Stomach (tissue), 9 donors: ENCODE results near the gene AKAP13. TPM values are rescaled to one million over a fixed set of nuclear protein-coding genes. Genes with fewer than 3 reads are reported as not detected.

Experiments
- DNase-seq, 2 donors: peaks; one replicate each; pipeline versions ENCODE4 v3.0.0 to v3.0.0-alpha.2; 2013 to 2019
- H3K27ac ChIP-seq, 5 donors: fragments of 200-600 bp in 4 of 5; sonication (generic) in 4 of 5; one replicate each; pipeline ENCODE4 v1.5.1; 2013 to 2019; ENCODE audit warnings: mild to moderate bottlenecking in 1 of 5, moderate library complexity in 1 of 5
- H3K27me3 ChIP-seq, 3 donors: fragments of 200-600 bp; sonication (generic); one replicate each; pipeline ENCODE4 v1.5.1; 2017 to 2019; ENCODE audit warnings: mixed run types in 1 of 3
- H3K36me3 ChIP-seq, 4 donors: fragments of 200-600 bp; sonication (generic); 1 replicate in 3 of 4; 2 replicates in 1 of 4; pipeline ENCODE4 v1.5.1; 2016 to 2019
- H3K4me1 ChIP-seq, 4 donors: fragments of 200-600 bp; sonication (generic); one replicate each; pipeline ENCODE4 v1.5.1; 2016 to 2019
- H3K4me3 ChIP-seq, 4 donors: fragments of 200-600 bp; sonication (generic) in 3 of 4; one replicate each; pipeline ENCODE4 v1.5.1; 2016 to 2019; ENCODE audit warnings: mild to moderate bottlenecking in 1 of 4
- H3K9me3 ChIP-seq, 4 donors: fragments of 200-600 bp; sonication (generic); one replicate each; pipeline ENCODE4 v1.5.1; 2016 to 2019
- EP300 ChIP-seq: sonication (generic); formaldehyde crosslinking; IDR thresholded peaks from one replicate; pipeline ENCODE4 v1.6.1; 2017; ENCODE audit warnings: antibody characterized with exemption
- POLR2A ChIP-seq, 4 donors: fragments of 450-650 bp; IDR thresholded peaks; one replicate each; pipeline ENCODE4 v1.6.1; 2016; ENCODE audit warnings: antibody characterized with exemption in 4 of 4, control low read depth in 2 of 4, mild to moderate bottlenecking in 1 of 4, moderate library complexity in 1 of 4
- POLR2AphosphoS5 ChIP-seq, 3 donors: sonication (generic); formaldehyde crosslinking; IDR thresholded peaks; one replicate each; pipeline ENCODE4 v1.6.1; 2016; ENCODE audit warnings: antibody characterized with exemption in 3 of 3
- WGBS, 5 donors: extraction: QIAGEN DNeasy Blood & Tissue Kit in 3 of 5; methylation state at CpG; one replicate each; pipeline versions ENCODE4 v1.1.5 to v1.1.7; 2013 to 2018; 5-methylcytosine and 5-hydroxymethylcytosine counted together
- intact Hi-C: fragments of 100-400 bp; cut with DNase I; formaldehyde crosslinking; loops from one replicate; pipeline ENCODE4 v1.15.1; 2023; ENCODE audit warnings: low total_unique reads
- polyA plus RNA-seq, 3 donors: library from polyadenylated mRNA; stranded (reverse); fragments of 200-250 nt; gene quantifications; one replicate each; pipeline ENCODE4 v1.2.3, GENCODE V29; 2013
- total RNA-seq, 5 donors: library from RNA; depleted of rRNA; stranded (reverse); fragments of >200 nt; gene quantifications; one replicate each; pipeline versions ENCODE4 v1.1.0 to v1.2.3, GENCODE V29; 2014 to 2016
- TF ChIP-seq, protein P1 (sequence below), 7 experiments: fragments of 450-650 bp in 4 of 7; fragments of 200-600 bp in 3 of 7; sonication (generic) in 3 of 7; IDR thresholded peaks; one replicate each; pipeline ENCODE4 v1.5.1; 2016 to 2019; ENCODE audit warnings: antibody characterized with exemption in 7 of 7, control low read depth in 2 of 7, mild to moderate bottlenecking in 1 of 7
- donor health status: healthy with polysubstance abuse.
- donor health status: Bipolar disorder and iron deficiency.
- donor health status: healthy.

Gene AKAP13
- total and polyA plus RNA-seq, 8 donors, result 33.1 to 395 (median 138) TPM

DNA sequence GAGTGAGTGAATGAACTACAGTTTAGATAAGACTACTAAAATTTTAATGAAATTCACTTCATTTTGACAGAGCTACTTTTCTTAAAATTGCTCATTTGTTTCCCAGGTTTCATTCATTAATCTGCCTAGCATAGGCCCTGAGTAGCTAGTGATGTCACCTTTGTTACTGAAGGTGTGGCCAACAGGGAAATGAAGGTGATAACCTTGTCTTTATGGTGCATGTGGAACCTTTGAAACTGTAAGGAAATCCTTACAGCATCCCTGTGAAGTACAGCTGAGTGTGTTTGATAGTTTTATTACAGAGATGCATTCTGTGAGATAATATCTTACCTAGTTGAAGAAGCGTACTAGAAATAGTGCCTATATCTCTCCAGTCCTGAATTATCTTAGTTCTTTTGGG lies 112.9 kb downstream of the AKAP13 start:
- WGBS, 5 donors, result 86 to 95% (median 88%) methylated on average over 1 of the region's 1 CpG
- DNase-seq, result peak in 1 of 2 donors; percentile 61
- Histone ChIP-seq H3K4me1 (peaks cover 0 to 59% (median 30%) of the 10 kb centered on the region in 4 donors), H3K27me3 (no peaks in the 10 kb centered on the region), H3K36me3 (no peaks in the 10 kb centered on the region), H3K9me3 (no peaks in the 10 kb centered on the region), H3K27ac (peak overlapping the region in 1 of 5 donors; percentile 74), H3K4me3 (no peak overlapping the region)
- TF ChIP-seq, protein P1, sequence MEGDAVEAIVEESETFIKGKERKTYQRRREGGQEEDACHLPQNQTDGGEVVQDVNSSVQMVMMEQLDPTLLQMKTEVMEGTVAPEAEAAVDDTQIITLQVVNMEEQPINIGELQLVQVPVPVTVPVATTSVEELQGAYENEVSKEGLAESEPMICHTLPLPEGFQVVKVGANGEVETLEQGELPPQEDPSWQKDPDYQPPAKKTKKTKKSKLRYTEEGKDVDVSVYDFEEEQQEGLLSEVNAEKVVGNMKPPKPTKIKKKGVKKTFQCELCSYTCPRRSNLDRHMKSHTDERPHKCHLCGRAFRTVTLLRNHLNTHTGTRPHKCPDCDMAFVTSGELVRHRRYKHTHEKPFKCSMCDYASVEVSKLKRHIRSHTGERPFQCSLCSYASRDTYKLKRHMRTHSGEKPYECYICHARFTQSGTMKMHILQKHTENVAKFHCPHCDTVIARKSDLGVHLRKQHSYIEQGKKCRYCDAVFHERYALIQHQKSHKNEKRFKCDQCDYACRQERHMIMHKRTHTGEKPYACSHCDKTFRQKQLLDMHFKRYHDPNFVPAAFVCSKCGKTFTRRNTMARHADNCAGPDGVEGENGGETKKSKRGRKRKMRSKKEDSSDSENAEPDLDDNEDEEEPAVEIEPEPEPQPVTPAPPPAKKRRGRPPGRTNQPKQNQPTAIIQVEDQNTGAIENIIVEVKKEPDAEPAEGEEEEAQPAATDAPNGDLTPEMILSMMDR (IDR thresholded peaks at IDR 0.05), result no peak
- TF ChIP-seq POLR2A (IDR thresholded peaks at IDR 0.05), result no peak
- intact Hi-C loops, result no loop called here

DNA sequence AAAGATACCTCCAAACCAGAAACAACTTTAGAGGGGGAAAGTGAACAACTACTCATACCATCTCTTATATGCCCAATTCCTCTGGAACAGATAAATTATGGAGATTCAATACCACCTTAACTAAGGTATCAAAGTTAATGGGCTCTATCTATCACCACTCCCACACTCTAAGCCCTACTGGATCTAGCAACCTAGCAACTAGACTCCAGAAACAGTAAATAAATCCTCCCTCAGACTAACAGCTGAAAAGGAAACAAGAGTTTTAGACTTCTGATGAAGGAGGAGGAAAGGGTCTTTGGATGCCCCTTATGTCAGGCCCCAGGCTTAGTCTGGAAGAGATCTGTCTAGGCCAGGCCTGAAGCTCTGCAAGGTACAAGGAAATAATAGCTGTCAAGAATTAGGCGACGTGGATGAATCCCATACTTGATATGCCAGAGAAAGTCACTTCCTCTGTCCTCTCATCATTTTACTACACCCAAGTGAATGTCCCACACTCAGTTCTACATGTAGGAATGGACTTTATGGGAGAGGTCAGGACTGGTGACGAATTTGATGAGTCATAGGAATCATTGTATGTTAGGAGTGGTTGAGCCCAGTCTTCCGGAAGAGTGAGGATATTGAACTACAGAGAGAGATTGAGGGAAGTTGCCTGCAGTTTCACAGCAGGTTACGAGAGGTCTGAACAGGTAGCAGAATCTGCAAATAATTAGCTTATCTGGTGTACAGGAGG lies 113.8 kb downstream of the AKAP13 start:
- Histone ChIP-seq H3K4me3 (no peak overlapping the region), H3K4me1 (peaks cover 4 to 57% (median 29%) of the 10 kb centered on the region in 4 donors), H3K27ac (peak overlapping the region in 4 of 5 donors; percentile 18 to 74 (median 54)), H3K9me3 (no peaks in the 10 kb centered on the region), H3K36me3 (no peaks in the 10 kb centered on the region), H3K27me3 (no peaks in the 10 kb centered on the region)
- intact Hi-C loops, result no loop called here
- TF ChIP-seq POLR2A (IDR thresholded peaks at IDR 0.05) (no peak), EP300 (no peak), POLR2AphosphoS5 (IDR thresholded peaks at IDR 0.05) (peak in 2 of 3 donors; percentile 46 to 67)
- 64 to 75% (median 68%) methylated on average over 5 of the region's 5 CpGs for WGBS, 5 donors
- DNase-seq, result peak in 1 of 2 donors; percentile 82

DNA sequence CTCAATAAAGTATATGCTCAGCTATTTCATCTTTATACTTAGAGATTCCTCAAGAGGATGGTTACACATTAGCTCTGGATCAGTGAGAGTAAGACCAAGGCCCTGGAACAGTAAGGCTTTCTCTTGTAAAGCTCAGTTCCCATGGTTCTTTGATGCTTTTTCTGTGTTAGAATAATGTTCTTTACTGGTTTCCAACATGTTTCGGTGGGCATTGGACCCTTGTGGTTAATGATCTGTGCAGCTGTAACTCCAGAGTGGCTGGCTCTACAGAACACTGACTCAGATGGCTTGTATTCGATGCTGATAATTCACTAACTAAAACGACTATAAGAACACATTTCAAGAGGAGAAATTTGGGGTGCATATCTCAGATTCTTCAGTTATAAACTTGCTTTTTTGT lies 114.7 kb downstream of the AKAP13 start:
- intact Hi-C loops, result no loop called here
- no peak overlapping the region for H3K4me3 ChIP-seq
- peak overlapping the region in 1 of 5 donors; percentile 74 for H3K27ac ChIP-seq
- no peaks in the 10 kb centered on the region for H3K27me3 ChIP-seq
- 81 to 86% (median 84%) methylated on average over 3 of the region's 3 CpGs for WGBS, 5 donors
- DNase-seq, result no peak
- no peaks in the 10 kb centered on the region for H3K36me3 ChIP-seq
- peaks cover 12 to 61% (median 33%) of the 10 kb centered on the region in 4 donors for H3K4me1 ChIP-seq
- TF ChIP-seq EP300 (no peak), POLR2AphosphoS5 (IDR thresholded peaks at IDR 0.05) (no peak)
- TF ChIP-seq, protein P1 (IDR thresholded peaks at IDR 0.05), result no peak
- no peaks in the 10 kb centered on the region for H3K9me3 ChIP-seq

DNA sequence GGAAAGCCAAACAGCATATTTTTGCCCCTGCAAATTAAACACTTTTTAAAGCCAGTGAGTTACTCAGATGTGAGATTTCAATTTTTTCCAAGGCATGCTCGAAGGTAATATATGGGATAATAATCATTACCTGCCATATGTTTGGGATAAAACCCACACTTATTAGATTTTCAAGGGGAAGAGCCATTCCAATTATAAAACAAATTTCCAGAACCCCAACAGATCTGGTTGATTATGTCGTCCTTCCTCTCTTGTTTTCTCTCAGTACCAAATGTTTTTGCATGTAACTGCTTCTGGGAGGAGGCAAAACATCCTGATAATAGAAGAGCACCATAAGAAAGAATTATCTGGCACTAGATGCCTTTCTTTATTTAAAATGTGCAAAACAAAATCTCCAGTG lies 115.1 kb downstream of the AKAP13 start:
- no peaks in the 10 kb centered on the region for H3K36me3 ChIP-seq
- H3K4me3 ChIP-seq, result no peak overlapping the region
- H3K4me1 ChIP-seq, result peaks cover 12 to 66% (median 35%) of the 10 kb centered on the region in 4 donors
- H3K9me3 ChIP-seq, result no peaks in the 10 kb centered on the region
- 84 to 92% (median 90%) methylated on average over 2 of the region's 2 CpGs for WGBS, 5 donors
- H3K27me3 ChIP-seq, result no peaks in the 10 kb centered on the region
- intact Hi-C loops, result no loop called here
- peak overlapping the region in 1 of 5 donors; percentile 25 for H3K27ac ChIP-seq
- DNase-seq, result no peak
- no peak for TF ChIP-seq POLR2A (IDR thresholded peaks at IDR 0.05)
- no peak for TF ChIP-seq EP300
- TF ChIP-seq, protein P1 (IDR thresholded peaks at IDR 0.05), result no peak
- no peak for TF ChIP-seq POLR2AphosphoS5 (IDR thresholded peaks at IDR 0.05)

DNA sequence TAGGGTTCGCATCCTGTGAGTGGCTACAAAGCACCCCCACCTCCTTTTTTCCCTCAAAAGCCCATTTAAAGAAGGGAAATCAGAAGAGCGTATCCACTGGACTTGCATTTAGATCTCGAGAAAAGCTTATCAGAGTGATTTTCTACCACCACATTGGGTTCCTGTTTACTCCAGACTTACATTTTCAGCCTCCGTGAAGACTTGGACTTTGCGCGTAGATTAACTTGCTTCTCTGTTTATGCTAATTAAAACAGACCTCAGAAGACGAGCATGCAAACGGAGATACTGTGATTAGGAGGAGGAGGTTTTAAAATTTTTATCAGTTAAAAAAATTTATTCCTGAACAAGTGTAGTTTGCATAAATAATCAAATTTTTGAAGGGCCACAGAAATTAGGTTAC lies 115.7 kb downstream of the AKAP13 start:
- intact Hi-C loops, result no loop called here
- Histone ChIP-seq H3K27ac (peak overlapping the region in 3 of 5 donors; percentile 9 to 42 (median 25)), H3K4me1 (peaks cover 12 to 66% (median 35%) of the 10 kb centered on the region in 4 donors), H3K36me3 (no peaks in the 10 kb centered on the region), H3K27me3 (no peaks in the 10 kb centered on the region), H3K9me3 (no peaks in the 10 kb centered on the region), H3K4me3 (no peak overlapping the region)
- TF ChIP-seq POLR2A (IDR thresholded peaks at IDR 0.05), result no peak
- no peak for TF ChIP-seq EP300
- TF ChIP-seq, protein P1 (IDR thresholded peaks at IDR 0.05), result no peak
- TF ChIP-seq POLR2AphosphoS5 (IDR thresholded peaks at IDR 0.05), result no peak
- WGBS, 5 donors, result 40 to 59% (median 46%) methylated on average over 8 of the region's 8 CpGs
- no peak for DNase-seq
